GM19324 (cell line): Measurements from ENCODE around the gene NCKAP5.
"Not testable (repeated sequence)": the region's sequence is repeated elsewhere in the genome, so short reads cannot be mapped to it uniquely, and the experiment has no call there.

Experiments used
- ATAC-seq: cut with Tn5 transposase; IDR thresholded peaks from one replicate; pipeline ENCODE4 v1.9.1; 2021; ENCODE audit warnings: mild to moderate bottlenecking, moderate library complexity; ENCODE audit not compliant: unreplicated experiment, low FRiP score

Gene NCKAP5

DNA sequence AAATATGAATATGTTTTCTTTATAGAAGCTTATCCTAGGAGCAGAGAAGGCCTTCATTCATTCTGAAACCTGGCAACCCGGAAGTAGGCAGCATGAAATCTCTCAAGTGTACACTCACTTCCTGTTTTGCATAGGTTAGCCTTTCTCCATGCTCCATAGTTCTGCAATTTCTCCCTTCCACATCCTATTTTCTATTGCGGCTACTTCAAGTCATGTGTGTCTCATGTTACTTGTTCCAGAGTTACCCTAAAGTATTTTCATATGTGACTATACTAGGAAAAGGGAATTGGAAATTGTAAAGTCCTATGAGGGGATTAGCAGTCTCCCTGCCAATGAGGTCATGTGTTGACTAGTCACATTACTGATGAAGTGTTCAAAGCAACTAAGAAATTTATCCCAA lies 320.6 kb downstream of the NCKAP5 start:
- no peak for ATAC-seq

DNA sequence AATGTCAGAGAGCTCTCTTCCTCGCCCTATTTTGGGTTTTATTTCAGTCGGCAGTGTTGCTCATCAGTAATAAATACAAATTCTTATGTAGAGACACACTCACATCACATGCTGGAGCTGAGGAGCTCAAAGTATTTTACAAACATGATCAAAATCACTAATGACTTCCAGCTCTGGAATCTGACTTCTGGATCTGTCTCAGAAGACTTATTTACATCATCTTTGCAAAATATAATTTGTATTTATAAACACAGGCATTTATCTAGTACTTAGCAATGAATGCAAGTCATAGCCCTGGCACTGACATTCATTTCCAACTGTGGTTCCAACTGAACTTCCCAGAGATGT lies 327.1 kb downstream of the NCKAP5 start:
- no peak for ATAC-seq

DNA sequence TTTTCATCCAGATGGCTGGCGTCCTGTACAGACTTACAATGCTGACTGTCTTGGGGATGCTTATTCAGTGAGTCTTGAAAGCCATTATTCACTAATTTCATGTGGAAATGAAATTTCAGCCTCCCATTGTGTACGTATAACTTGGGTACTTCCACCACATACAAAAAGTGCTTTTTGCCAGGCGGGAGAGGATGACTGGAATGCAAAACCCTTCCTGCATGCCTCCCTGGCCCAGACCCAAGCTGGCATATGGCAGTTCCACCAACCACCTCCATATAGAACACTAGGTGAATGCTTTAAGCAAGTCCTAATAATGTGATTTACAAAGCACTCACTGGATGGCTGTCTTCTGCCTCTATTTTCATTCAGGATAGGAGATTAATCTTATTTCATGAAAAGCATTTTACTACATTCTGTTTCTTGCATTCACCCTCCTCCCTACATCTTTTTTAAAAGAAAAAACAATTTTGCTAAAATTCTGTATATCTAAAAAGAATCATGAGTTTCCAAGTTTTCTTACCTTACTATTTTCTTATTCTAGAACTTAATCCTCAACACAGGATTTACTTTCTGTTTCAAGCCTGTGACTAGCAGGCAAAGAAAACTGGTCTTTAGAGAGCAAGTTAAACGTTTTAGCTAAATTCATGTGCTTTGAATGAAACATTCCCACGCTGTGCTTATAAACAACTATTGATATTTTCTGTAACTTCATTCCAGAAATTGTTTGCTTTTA lies 327.6 kb downstream of the NCKAP5 start:
- no peak for ATAC-seq

DNA sequence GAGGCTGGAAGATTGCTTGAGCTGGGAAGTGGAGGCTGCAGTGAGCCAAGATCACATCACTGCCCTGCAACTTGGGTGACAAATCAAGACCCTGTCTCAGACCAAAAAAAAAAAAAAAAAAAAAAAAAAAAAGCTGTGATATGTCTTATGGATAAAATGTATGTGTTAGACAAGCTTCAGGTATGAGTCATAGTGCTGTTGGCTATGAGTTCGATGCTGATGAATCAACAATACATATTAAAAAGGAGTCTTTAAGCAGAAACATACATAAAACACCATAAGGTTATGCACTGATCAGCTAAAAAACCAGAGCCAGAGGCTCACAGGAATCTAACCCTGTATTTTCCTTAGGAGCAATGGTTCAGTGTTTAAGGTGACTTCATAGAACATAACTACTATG lies 332.3 kb downstream of the NCKAP5 start:
- ATAC-seq, result no peak

- no peak for ATAC-seq
These were observed 335.7 kb downstream of the NCKAP5 start for GRCh38 chr2:133232556-133232955.

DNA sequence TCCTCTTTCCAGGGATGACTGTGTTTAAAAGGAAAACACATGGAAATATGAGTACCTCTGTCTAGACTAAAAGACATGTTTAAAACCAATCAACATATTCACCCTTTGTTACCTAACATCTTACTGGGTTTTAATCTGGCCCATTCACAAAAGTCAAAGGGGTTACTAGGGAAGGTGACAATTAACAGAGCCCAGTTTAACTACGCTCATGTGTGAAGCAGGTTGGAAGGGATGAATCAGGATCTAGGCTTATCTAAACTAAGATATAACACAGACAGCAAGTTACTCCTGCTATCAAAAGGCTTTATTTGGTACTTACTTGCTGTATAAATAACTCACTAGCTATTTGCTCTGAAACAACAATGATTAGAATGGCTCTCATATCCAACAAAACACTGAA lies 337.0 kb downstream of the NCKAP5 start:
- ATAC-seq, result no peak

DNA sequence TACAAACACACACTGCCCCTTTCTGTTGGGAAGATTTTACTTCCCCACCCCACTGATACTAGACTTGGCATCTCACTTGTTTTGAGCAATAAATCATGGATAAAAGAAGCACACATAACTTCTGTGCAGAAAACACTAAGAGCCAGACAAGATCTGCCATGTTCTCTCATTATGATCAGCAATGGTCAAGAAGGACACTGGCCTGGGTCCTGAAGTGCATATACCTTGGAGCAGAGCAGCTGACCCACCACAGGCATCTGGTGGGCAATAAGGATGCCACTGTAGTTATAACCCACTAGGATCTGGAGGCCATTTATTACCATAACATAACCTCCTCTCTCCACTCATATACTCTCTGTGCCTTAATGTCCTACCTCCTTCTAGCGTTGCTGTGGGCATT lies 338.3 kb downstream of the NCKAP5 start:
- ATAC-seq, result no peak

DNA sequence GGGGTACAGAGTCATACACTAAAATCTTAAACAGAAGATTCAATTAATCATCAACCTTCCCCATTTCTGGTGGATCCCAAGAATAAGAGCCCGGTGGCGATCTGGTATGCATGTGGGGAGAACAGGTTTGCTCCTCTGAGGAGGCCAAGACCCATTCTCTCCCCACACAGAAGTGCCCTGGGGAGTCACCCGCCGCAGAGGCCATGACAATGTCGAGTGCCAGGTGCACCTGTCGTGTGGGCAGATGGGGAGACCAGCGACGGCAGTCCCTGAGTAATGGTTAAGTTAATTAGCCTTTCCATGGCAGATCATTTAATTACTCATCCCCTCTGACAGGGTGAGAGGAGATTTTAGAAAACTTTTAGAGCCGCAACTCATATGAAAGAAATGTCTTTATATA lies 345.0 kb downstream of the NCKAP5 start:
- ATAC-seq, result no peak

DNA sequence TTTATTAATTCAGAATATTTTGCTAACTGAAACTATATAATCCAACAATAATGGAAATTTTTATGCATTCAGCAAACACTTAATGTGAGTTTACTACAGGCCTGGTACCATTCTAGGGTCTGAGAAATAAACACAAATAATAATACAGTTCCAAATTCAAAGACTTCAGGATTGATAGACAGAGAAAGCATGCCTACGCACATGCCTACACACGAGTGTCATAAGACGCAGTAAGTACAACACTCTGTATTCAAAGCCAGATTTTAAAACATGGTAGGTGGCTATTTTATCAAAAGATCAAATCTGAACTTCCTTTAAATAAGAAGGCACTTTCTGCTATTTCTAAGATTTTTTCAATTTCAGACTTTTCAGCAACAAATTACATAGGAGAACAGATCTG lies 346.9 kb downstream of the NCKAP5 start:
- no peak for ATAC-seq

DNA sequence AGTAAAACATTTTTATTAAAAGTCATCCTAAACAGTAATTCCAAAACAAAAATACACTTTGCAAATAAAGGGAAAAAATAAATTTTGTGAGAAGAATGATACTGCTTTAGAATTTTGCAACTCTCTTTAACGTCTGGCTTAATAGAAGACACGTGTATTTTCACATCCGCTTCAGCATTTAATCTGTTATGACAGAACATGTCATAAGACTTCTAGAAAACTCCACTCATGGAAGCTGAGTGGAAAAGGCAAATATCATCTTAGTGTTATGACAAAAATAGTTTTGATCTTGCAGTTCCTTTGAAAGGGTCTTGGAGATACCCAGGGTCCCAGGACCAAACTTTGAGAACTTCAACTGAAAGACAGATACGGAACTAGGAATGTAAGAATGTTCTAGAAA lies 350.1 kb downstream of the NCKAP5 start:
- no peak for ATAC-seq

- no peak for ATAC-seq
These were observed 352.8 kb downstream of the NCKAP5 start for GRCh38 chr2:133215477-133215876.

- ATAC-seq, result no peak
These were observed 354.6 kb downstream of the NCKAP5 start for GRCh38 chr2:133213651-133214050.

GRCh38 chr2:133209325-133209724 lies 358.9 kb downstream of the NCKAP5 start:
- ATAC-seq, result no peak

DNA sequence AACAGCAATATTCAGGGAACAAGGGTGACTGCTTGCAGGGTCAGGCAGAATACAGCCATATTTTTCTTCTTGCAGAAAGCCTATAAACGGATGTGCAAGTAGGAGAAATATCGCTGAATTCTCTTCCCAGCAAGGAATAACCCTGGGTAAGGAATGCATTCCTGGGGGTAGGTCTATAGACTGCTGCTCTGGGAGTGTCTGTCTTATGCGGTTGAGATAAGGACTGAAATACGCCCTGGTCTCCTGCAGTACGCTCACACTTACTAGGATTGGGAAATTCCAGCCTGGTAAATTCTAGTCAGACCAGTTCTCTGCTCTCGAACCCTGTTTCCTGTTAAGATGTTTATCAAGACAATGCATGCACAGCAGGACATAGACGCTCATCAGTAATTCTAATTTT lies 361.6 kb downstream of the NCKAP5 start:
- not testable (repeated sequence) for ATAC-seq

DNA sequence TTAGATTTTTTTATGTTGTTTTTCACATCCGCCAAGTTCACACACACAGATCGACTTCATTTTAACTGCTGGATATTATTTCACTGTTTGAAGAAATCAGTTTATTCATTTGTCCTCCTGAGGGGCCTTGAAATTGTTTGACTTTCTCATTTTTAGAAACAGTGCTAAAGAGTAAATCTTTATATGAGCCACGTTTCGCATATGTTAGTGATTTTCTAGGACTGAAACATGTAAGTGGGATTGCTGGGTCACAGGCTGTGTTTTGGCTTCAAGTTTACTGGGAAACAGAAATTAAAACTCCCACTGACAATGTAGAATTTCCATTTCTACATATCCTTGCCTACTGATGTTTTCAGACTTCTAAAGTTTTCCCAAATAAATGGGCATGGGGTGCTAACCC lies 363.8 kb downstream of the NCKAP5 start:
- ATAC-seq, result no peak

- ATAC-seq, result no peak
These were observed 367.4 kb downstream of the NCKAP5 start for GRCh38 chr2:133200684-133201421.

- ATAC-seq, result no peak
These were observed 369.6 kb downstream of the NCKAP5 start for GRCh38 chr2:133198678-133199077.

DNA sequence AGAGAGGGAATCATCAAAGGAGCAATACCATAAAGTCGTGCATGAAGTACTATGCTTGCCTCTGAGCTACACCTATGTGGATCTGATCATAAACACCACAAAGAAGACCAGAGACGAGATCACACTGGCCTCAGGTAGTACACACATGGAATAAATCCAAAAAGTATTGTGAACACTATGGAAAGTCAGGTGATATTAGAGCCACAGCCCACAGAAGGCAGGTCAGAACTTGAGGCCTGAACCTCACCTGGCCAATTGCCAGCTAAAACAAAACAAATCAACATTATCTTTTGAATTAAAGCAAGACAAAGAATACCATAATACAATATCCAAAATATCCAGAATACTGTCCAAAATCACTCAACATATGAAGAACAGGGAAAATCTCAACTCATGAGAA lies 371.1 kb downstream of the NCKAP5 start:
- no peak for ATAC-seq

DNA sequence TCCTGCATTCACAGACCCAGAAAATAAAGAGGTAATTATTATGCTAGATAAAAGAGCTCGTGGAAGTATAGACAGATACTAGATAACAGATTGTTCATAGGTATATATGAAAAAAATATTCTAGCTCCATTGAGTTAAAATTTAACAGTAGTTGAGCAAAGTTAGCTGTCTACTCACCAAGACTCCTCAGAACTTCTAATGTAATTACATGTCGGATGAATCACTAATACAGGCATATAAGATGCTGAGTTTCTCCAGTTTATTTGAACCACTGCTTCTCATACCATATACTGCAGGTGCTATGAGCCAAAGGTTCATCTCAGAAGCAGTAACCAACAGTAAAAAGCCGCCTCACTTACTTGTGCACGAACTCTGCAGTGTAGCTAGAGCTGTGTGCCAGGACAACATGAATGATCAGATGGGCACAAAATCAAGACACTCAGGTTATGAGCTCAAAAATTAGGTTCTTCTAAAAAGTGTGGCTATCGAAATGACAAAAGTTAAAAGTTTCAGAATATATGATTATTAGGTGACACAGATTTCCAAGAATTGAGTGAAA lies 373.4 kb downstream of the NCKAP5 start:
- ATAC-seq, result no peak

GRCh38 chr2:133194362-133194655 lies 374.0 kb downstream of the NCKAP5 start:
- no peak for ATAC-seq

GRCh38 chr2:133193544-133194361 lies 374.5 kb downstream of the NCKAP5 start:
- ATAC-seq, result no peak
